ENCODE data around the gene MAP4K4.
"Not testable (repeated sequence)": the region's sequence is repeated elsewhere in the genome, so short reads cannot be mapped to it uniquely, and the experiment has no call there.

The MAP4K4 gene

DNA sequence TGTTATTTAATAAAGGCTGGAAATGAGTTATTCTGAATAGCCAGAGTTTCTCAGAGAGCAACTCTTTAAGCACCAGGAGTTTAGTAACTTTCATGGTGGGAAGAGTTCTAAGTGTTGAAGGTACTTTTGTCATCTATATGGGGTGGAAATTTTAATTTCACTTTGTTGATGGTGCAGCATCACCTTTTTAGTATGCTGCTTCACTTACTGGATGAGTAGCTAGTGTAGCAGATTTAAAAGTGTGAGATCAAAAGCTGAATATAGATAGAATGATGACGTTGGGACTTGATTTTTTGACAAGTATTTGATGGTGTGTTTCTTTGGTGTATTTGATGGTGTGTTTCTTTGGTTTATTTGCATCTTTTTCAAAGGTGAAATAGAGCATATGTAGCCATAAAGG, 47.3 kb downstream of the MAP4K4 start:
- DNase-seq, result no peak

DNA sequence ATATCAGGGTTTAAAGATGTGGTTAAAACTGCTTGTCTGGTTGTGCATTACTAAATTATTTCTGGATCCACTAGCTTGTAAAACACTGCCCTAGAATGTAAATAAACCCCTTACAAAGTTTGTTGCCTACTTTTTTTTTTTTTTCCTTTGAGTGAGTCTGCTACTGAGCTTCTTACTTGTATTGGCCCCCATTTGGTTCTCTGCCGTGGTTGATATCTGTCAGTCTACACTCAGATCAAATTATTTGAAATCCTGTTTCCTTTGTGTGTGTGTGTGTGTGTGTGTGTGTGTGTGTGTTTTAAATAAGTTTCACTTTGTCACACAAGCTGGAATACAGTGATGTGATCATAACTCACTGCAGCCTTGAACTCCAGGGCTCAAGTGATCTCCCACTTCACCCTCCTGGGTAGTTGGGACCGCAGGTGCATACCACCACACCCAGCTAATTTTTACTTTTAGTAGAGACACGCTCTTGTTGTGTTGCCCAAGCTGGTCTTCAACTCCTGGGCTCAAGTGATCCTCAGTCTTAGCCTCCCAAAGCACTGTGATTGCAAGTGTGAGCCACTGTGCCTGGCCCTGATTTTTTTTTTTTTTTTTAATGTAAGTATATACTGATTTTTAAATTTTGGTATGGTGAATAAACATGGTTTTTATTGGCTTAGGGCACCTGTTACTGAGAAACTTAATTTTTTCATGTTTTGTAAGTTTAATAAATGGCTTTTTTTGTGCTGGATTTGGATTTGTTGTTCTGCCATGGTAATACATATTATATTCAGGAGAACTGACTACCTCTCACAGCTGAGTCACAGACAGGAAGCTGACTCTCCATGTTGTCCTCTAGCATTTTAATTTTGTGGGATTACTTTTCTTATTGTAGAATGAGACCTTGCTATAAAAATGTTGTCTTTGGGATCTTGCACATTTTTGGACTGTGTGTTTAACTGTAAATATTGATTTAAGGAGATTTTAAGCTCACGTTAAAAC, 48.5 kb downstream of the MAP4K4 start:
- no peak for DNase-seq

DNA sequence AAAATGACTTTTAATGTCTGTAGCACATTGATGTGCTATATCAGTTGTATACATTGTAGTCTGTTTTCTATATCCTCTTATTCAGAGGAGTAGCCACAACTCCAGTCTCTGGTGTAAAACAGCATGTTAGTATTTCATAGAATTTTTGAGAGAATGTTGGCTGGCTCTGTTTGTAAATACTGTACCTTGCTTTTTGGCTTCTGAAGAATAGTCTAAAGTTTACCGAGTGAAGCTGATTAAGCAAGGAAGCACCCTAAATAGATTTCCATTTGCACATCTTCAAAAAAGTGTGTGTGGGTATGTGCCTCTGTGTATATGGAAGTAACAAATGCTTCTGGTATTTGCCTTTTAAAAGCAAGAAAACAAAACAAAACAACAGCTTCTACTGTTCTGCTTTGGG, 50.5 kb downstream of the MAP4K4 start:
- peak in 1 of 4 experiments; percentile 38 for DNase-seq

DNA sequence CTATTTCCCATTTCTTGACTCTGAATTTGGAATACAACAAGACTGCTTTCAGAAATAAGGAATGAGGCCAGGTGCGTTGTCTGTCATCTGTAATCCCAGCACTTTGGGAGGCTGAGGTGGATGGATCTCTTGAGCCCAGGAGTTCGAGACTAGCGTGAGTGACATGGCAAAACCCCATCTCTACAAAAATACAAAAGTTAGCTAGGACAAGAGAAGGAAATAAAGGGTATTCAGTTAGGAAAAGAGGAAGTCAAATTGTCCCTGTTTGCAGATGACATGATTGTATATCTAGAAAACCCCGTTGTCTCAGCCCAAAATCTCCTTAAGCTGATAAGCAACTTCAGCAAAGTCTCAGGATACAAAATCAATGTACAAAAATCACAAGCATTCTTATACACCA, 51.0 kb downstream of the MAP4K4 start:
- not testable (repeated sequence) for DNase-seq

DNA sequence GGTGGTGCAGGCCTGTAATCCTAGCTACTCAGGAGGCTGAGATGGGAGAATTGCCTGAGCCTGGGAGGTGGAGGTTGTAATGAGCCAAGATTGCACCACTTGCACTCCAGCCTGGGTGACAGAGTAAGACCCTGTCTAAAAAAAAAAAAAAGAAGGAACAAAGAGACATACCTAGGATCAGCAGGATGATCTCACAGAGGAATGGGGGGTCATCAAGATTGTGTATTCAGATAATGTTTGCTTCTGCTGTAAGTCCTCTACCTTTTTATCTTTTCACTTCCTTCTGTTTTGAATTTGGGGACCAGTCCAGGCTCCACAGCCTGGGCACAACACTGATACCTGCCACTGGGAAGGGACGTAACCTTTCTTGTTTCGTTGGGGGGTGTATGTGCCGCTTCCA, 53.2 kb downstream of the MAP4K4 start:
- no peak for DNase-seq

DNA sequence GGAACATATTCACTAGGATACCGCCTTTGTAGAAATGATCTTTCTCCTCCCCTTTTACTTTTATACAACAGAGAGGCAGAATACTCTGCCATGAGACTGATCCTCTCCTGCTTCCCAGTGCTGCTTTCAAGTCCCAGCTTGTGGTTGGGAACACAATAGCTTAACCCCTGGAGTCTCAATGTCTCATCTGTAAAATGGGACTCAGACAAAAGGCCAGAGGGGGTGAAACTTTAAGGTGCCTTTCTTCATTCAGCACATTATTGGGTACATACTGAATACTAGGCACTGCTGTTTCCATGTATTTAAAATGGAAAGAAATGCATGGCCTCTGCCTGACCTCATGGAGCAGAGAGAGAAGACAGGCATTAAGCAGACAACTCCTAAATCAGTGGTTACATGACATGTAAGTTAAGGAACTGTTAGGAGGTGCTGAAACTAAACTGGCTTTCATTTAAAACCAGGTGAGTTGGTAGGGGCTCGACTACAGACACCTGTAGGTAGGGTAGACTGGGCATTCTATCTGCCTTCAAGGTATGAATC, 53.8 kb downstream of the MAP4K4 start:
- DNase-seq, result no peak

DNA sequence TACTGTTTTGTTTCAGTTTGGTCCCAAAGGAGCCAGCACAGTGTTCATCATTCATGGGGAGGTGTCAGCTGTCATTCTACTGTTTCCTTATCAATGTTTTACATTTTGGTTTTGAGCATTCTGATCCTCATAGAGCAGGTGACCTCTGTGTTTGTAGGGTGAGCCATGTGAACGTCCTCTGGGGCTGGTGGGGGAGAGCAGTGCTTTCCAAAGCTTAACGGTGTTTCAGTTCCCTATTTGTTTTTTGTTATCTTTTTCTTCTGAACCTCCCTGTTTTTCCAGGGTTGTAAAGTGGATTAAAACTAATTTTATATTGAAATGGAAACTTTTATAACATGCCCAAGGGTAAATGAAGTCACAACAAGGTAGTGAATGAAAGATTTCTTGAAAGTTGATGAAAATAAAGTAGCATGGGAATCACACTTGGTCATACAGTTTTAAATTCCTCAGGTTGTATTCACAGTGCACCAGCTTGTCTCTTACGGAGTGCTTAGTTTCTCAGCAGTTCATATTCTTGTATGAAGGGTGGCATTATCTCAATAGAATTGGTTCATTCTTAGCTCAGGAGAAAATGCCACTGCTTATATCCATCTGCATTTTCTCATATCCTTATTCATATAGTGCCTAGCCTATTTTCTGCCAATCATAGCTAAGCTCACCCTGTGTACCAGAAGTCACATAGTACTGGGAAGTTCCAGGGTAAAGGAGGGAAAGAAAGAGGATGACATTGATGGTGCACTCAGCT, 54.5 kb downstream of the MAP4K4 start:
- DNase-seq, result peak in 1 of 4 experiments; percentile 35

DNA sequence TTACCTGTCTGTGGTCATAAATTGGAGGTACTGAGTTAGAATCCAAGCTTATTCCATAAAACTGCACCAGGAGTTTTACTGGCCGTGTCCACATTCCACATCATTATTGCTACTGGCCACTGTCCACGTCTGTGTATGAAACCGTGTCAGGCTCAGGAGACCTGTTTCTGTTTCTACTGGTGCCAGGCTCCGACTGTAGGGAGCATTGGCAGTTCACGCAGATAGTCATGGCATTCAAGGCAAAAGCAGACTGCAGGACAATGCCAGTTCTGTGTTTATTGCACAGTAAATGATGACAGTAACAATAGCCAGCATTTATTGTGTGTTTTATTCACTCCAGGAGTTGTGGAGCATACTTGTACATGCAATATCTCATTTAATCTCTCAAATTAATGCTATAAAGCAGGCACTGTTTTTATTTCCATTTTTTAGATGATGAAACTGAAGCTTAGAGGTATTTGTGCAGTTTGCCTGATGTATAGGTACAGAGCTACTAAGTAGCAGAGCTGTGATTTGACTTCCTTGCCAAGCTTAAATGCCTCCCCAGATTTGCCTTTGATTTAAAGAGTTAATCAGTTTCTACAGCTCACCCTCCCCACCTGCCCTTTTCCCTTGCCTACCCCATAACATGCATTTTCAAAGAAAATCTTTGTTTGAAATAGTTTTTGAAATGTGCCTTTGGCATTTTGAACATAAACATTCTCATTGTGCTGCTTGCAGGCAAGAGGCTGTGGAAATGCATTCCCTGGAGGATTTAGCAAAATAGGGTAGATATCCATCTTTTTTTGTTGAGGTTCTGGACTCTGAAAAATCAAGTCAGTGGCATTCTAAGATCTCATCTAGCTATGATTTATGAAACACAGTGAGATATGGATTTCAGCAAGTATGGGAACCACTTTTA, 55.5 kb downstream of the MAP4K4 start:
- DNase-seq, result no peak

DNA sequence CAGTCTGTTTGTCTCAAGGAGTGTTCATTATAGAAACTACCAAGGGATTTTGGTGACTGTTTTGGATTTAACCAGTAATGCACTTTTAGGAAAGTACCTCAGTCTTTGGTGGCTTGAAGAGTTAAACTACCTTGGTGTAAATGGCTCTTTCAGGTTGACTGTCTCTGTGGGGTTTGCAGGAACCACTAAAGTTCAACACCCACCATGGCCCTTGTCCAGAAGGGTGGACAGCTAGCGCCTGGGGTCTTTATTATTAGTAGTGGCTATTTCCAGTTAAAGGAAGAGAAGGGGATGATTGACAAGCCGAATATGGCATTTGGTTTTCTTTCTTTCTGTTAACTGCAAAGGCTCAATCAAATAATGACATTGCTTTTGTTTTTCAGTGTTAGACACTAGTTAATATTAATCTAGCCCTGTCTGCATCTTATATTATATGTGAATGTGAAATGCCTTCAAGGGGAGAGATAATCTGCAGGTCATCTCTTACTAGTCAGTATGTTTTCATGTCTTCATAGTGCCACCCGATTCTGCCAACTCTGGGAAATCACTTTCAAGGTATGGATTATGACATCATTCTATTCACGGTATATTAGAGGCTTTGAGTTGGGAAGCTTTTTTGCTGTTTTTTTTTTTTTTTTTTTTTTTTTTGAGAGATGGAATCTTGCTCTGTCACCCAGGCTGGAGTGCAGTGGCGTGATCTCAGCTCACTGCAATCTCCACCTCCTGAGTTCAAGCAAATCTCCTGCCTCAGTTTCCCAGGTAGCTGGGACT, 56.4 kb downstream of the MAP4K4 start:
- no peak for DNase-seq

DNA sequence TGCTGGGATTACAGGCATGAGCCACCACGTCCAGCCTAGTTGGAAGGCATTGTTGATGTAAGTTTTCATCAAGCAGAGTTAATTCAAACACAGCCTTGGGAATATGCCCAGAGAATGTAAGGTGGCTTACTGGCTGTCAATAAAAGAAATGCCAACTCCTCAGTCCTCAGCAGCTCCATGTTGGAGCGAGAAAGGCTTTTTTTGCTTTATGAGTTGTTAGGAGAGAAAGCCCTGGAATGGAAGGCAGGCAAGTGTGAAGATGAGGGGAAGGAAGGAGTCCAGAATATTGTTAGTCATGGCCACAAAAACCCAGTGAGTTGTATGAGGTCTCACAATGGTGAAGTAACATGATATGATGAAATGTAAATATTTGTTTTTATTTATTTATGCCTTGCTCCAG, 57.1 kb downstream of the MAP4K4 start:
- DNase-seq, result no peak

DNA sequence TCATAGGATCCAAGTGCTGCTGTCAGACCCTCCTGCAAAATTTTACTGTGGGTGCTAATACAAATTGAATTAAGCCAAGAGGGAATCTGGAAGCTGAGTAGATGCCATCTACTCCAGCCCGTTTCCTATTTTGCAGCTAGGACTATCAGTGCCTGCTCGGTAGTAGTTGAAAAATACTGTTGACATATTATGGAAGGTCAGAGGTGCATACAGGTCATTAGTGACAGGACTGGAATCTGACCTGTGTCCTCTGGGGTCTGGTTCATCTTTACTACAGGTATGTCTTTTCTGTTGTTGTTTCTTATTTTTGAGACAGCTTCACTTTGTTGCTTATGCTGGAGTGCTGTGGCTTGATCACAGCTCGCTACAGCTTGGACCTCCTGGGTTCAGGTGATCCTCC, 58.8 kb downstream of the MAP4K4 start:
- DNase-seq, result no peak

DNA sequence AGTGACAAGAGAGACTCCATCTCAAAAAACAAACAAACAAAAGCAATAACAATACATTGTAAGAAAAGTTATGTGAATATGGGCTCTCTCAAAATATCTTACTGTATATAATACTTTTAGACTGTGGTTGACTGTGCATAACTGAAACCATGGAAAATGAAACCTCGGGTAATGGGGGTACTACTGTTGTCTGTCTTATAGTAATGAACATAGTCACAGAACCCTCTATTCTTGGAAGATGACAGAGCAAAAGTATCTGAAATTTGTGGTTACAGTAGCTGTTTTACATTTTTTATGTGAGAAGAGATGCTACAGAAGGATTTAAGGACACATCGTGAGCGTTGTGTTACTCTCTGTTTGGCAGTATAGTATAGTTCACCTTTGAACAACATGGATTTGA, 60.5 kb downstream of the MAP4K4 start:
- DNase-seq, result no peak

DNA sequence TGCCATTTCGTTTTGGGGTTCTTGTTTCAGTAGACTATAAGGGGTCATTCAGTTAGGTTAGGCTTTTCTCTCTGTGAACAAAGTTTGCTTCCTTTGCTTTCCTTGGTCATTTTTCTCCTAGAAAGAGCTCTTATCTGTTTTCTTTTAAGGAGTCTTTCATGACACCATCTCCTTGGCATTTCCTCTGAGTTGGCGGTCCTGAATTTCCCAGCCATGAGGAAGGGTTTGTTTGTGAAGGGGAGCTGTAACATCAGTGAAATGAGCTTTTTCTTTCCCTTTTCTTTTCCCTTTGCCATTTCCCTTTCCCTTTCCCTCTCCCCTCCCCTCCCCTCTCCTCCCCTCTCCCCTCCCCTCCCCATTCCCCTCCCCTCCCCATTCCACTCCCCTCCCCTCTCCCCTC, 61.7 kb downstream of the MAP4K4 start:
- no peak for DNase-seq

DNA sequence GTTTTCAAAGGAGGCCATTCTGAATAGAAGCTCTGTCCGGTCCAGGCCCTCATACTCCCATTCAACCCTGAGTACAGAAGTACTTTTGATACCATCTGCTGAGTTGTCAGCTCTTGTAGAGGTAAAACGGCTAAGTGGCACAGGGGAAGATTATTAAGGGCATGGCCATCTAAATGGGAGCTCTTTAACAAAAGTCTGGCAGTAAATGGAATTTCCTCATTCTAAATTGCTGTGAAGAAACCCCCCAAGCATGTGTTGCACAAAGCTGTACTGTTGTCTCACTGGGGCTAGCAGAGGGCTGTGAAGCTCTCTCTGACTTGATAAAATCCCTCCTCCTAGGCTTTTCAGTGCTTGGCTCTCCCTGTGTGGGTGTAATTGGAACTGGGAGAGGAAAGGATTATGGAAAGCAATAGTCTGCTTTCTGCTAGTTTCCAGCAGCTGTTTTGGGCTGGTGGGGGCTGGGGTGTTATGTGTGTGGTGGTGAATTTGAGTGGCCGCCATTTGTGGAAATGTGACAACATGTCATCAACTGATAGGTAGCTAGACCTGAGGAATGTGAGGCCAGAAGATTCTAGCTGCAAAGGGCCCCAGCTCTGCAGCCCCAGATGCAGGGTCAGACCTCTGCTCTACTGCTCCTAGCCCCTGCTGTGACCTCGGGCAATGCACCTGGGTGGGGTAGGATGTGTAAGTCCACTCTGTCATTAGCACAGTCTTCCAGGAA, 65.1 kb downstream of the MAP4K4 start:
- no peak for DNase-seq

DNA sequence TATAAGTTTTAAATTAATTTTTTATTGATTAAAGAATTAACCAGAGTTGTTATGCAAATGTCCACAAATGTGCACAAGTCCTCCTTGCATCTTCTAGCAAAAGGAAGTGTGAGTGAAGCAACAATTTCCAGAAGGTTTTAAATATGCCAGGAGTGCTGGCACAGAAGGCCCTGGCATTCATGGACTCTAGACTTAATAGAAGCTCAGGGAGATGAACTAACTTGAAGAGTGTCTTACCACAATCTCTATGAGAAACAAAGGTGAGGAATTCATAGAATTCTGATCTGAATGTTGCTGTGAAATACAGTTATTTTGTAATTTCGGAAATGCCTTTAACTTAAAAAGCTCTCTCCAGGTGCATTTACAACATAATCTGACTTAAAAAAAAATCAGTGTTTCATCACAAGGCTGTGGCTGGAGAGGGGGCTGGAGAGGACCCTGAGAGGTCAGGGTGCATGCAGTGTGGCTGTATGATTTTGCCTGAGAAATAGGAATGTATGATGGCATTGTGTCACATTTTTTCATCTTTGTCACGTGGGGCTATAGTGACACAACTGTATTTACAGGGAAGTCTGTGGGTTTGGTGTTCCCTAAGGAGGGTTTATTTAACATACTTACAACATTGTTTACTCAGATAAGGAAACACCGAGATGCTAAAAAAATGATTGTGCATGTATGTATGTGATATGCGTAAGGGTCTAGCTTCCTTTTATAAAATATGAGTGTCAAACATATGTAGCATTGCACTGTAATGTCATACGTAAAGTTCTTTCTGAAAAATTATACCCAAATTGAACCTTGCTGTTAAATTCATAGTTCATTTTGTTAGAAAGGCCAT, 66.2 kb downstream of the MAP4K4 start:
- peak; percentile 30 to 72 (median 52) for DNase-seq

DNA sequence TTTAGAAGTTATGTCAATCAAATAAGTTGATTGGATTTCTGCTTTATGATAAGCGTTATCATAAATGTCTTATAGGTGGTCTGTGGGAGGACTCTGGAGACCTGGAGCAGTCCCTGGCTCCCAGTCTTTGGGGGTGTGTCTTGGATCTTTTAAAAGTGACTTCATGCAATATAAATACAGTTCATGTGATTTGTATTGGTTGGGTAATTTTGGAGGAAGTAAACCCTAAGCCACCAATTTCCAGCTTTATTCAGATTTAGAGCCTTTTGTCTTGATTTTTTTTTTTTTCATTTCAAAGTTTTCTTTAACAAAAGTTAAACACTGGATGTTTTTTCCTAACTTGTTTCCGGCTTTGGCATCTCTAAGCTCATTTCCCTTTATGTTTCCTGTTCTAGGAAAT, 68.8 kb downstream of the MAP4K4 start:
- DNase-seq, result peak in 3 of 4 experiments; percentile 28 to 62 (median 53)

DNA sequence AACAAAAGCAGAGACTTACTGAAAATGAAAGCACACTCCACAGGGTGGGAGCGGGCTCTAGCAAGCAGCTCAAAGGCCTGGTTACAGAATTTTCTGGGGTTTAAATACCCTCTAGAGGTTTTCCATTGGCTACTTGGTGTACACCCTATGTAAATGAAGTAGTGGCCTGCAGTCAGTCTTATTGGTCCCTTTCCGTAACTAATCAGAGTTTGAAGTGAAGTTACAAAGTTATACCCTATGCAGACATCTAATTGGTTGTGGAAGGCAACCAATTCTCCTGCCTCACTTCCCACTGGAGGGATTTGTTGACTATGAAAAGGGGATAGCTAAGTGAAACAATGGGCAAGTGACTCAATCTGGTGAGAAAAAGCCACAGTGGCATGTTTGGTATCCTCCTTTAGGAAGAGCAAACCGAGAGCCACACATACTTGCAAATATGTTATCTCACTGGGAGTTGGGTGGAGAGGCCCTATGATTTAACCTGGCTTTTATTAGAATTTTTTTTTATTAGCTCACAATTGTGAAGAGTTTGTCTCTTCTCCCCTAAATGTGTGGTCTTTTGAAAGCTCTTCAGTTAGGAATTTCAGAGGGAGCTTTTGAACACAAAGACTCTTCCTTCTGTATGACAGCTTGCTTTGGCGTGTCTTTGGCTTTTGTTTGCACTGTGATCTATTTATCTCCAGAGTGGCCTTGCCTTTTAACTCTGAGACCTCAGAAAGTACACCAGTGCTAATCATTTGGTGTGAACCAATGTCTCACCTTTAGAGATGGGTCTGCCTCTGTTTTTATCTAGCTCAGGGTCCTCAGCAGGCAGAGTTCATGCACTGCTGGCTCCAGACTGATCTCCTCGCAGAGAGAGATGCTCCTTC, 69.6 kb downstream of the MAP4K4 start:
- DNase-seq, result no peak

DNA sequence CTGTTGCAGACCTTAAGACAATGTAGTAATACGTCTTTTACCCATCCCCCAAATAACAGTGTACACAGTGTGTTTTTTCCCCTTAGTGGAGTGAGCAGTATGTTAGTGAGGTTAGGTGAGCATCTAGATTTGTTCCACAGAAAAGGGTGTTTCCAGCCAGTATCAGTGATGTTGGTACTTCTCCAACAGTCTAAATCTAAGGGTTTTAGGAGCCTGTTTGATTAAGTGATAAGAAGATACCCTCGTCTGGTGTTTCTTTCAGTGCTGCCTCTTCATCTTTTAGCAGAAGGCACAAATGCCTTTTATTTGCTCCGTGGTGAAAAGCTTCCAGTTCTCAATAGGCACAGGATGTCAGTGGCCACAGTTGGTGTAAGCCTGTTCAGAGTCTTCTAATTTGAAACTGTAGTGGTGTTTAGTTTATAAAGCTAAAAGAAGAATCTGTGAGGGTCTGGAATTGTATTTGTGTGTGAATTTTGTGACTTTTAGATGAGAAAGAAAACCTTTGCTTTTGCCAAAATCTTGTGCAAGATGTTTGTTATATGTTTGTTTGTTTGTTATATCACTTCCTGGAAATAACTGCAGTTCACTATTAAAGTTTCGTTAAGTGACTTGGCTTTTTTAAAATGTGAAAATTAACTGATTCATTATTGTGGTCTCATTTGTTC, 71.2 kb downstream of the MAP4K4 start:
- DNase-seq, result no peak

Data from suppressor macrophage (primary cell).